IMR-90 (cell line): ENCODE data around the gene OBP2B. TPM values are rescaled to one million over a fixed set of nuclear protein-coding genes. Genes with fewer than 3 reads are reported as not detected.

Experiments used
- ATAC-seq: fragments of 200-7000 bp; cut with Tn5 transposase; 2 replicates; pipeline ENCODE4 v1.9.1; 2020; ENCODE audit warnings: low read depth, mild to moderate bottlenecking, moderate library complexity
- BruUV-seq: library from RNA; stranded (reverse); fragments of 400-500 nt; replicated peaks from 2 replicates; lab custom pipeline; 2021; lab: Mats Ljungman, UMichigan
- CTCF ChIA-PET: fragments of 300-600 bp; formaldehyde crosslinking; extraction: SDS; loops from one replicate; lab custom pipeline; 2021; ENCODE audit warnings: antibody characterized with exemption; lab: Yijun Ruan, JAX
- POLR2A ChIA-PET: fragments of 300-600 bp; sonication (Branson Sonifier 250); formaldehyde crosslinking; loops from one replicate; lab custom pipeline; 2022; ENCODE audit warnings: antibody characterized with exemption; ENCODE audit not compliant: unreplicated experiment; lab: Charles Lee
- DNase-seq: peaks from one replicate; pipeline ENCODE4 v3.0.0; 2013
- H2AFZ ChIP-seq: replicated peaks from 2 replicates; pipeline ENCODE3; 2013; ENCODE audit warnings: low read length, mild to moderate bottlenecking; ENCODE audit not compliant: poor library complexity
- H2AK5ac ChIP-seq: 2 replicates; pipeline ENCODE4 v1.6.1; 2013; ENCODE audit warnings: low read depth, low read length, inconsistent platforms
- H2AK9ac ChIP-seq: replicated peaks from 2 replicates; pipeline ENCODE3; 2013; ENCODE audit warnings: mild to moderate bottlenecking, low read depth, low read length, moderate library complexity; ENCODE audit not compliant: poor library complexity
- H2BK120ac ChIP-seq: 2 replicates; pipeline ENCODE4 v1.6.1; 2013; ENCODE audit warnings: low read depth, low read length, inconsistent platforms
- H2BK15ac ChIP-seq: 3 replicates; pipeline ENCODE4 v1.6.1; 2013; ENCODE audit warnings: low read depth, low read length, inconsistent platforms
- H2BK20ac ChIP-seq: 2 replicates; pipeline ENCODE4 v1.6.1; 2013; ENCODE audit warnings: low read depth, mild to moderate bottlenecking, inconsistent platforms, low read length, moderate library complexity
- H2BK5ac ChIP-seq: 2 replicates; pipeline ENCODE4 v1.6.1; 2013; ENCODE audit warnings: mild to moderate bottlenecking, low read depth, low read length, inconsistent platforms; ENCODE audit not compliant: poor library complexity, severe bottlenecking
- H3K14ac ChIP-seq: replicated peaks from 2 replicates; pipeline ENCODE4 v1.6.1; 2013; ENCODE audit warnings: low read depth, low read length, inconsistent platforms
- H3K18ac ChIP-seq: 2 replicates; pipeline ENCODE4 v1.6.1; 2013; ENCODE audit warnings: low read depth, low read length, control low read depth
- H3K23ac ChIP-seq: 2 replicates; pipeline ENCODE4 v1.6.1; 2013; ENCODE audit warnings: low read depth, low read length, inconsistent platforms
- H3K27ac ChIP-seq: 2 replicates; pipeline ENCODE4 v1.5.1; 2013; ENCODE audit warnings: mild to moderate bottlenecking, control low read depth, low read length; ENCODE audit not compliant: insufficient read depth
- H3K27me3 ChIP-seq: 2 replicates; pipeline ENCODE4 v1.6.1; 2013; ENCODE audit warnings: low read length; ENCODE audit not compliant: control insufficient read depth, insufficient read depth
- H3K36me3 ChIP-seq: 2 replicates; pipeline ENCODE4 v1.6.1; 2013; ENCODE audit warnings: low read length, mixed read lengths; ENCODE audit not compliant: control insufficient read depth, insufficient read depth
- H3K4ac ChIP-seq: 2 replicates; pipeline ENCODE4 v1.6.1; 2013; ENCODE audit warnings: low read depth, low read length, inconsistent platforms
- H3K4me1 ChIP-seq: 2 replicates; pipeline ENCODE4 v1.6.1; 2013; ENCODE audit warnings: low read length, mixed read lengths; ENCODE audit not compliant: control insufficient read depth, insufficient read depth
- H3K4me2 ChIP-seq: 2 replicates; pipeline ENCODE4 v1.6.1; 2013; ENCODE audit warnings: low read depth, mild to moderate bottlenecking, control low read depth, low read length, moderate library complexity
- H3K4me3 ChIP-seq: 2 replicates; pipeline ENCODE4 v1.5.1; 2013; ENCODE audit warnings: low read depth, mild to moderate bottlenecking, control low read depth, low read length, moderate library complexity; ENCODE audit not compliant: insufficient read depth
- H3K56ac ChIP-seq: 2 replicates; pipeline ENCODE4 v1.6.1; 2013; ENCODE audit warnings: low read length, inconsistent platforms; ENCODE audit not compliant: insufficient read depth; ENCODE audit errors: extremely low read depth
- H3K79me1 ChIP-seq, 2 experiments: 2 replicates each; pipeline ENCODE4 v1.6.1; 2013; ENCODE audit warnings: low read length in 2 of 2, inconsistent platforms in 1 of 2, low read depth in 1 of 2
- H3K9ac ChIP-seq: 2 replicates; pipeline ENCODE4 v1.6.1; 2013; ENCODE audit warnings: low read depth, low read length, control low read depth
- H3K9me1 ChIP-seq: 2 replicates; pipeline ENCODE4 v1.6.1; 2013; ENCODE audit warnings: low read length, inconsistent platforms; ENCODE audit not compliant: insufficient read depth
- H3K9me3 ChIP-seq: 2 replicates; pipeline ENCODE4 v1.6.1; 2013; ENCODE audit warnings: low read length; ENCODE audit not compliant: control insufficient read depth, insufficient read depth
- H4K20me1 ChIP-seq: 2 replicates; pipeline ENCODE4 v1.6.1; 2013; ENCODE audit warnings: low read length, inconsistent platforms; ENCODE audit not compliant: insufficient read depth
- H4K5ac ChIP-seq: 2 replicates; pipeline ENCODE4 v1.6.1; 2013; ENCODE audit warnings: mild to moderate bottlenecking, low read depth, low read length, control low read depth
- H4K8ac ChIP-seq, 2 experiments: 2 replicates each; pipeline ENCODE4 v1.6.1; 2013; ENCODE audit warnings: low read depth in 2 of 2, low read length in 2 of 2, control low read depth in 1 of 2, inconsistent platforms in 1 of 2
- H4K91ac ChIP-seq: 2 replicates; pipeline ENCODE4 v1.6.1; 2013; ENCODE audit warnings: low read depth, low read length, inconsistent platforms; ENCODE audit not compliant: insufficient read depth
- BHLHE40 ChIP-seq: fragments of 150-350 bp; IDR thresholded peaks from 2 replicates; pipeline ENCODE4 v1.6.1; 2016; ENCODE audit warnings: mild to moderate bottlenecking, low read depth, low read length
- CHD1 ChIP-seq: IDR thresholded peaks from 2 replicates; pipeline ENCODE4 v1.6.1; 2012; ENCODE audit warnings: low read depth, low read length, improper control_type of control experiment
- FOS ChIP-seq: fragments of 150-350 bp; IDR thresholded peaks from 2 replicates; pipeline ENCODE4 v1.6.1; 2016; ENCODE audit warnings: low read depth, low read length
- MAFK ChIP-seq: IDR thresholded peaks from 2 replicates; pipeline ENCODE4 v1.6.1; 2012; ENCODE audit warnings: low read depth, low read length, improper control_type of control experiment
- MAZ ChIP-seq: IDR thresholded peaks from 2 replicates; pipeline ENCODE4 v1.6.1; 2012; ENCODE audit warnings: low read depth, mild to moderate bottlenecking, low read length, improper control_type of control experiment, moderate library complexity, borderline replicate concordance
- RAD21 ChIP-seq: IDR thresholded peaks from 2 replicates; pipeline ENCODE4 v1.6.1; 2012; ENCODE audit warnings: low read length, improper control_type of control experiment
- WGBS, 2 experiments: methylation state at CpG; one replicate each; pipeline versions ENCODE4 v1.1.5 to v1.1.7; 2013; ENCODE audit warnings: missing lambda C conversion rate in 2 of 2; ENCODE audit not compliant: insufficient read length in 1 of 2; ENCODE audit errors: extremely low coverage in 2 of 2; 5-methylcytosine and 5-hydroxymethylcytosine counted together
- dilution Hi-C: fragments of 300-500 bp; cut with HindIII; formaldehyde crosslinking; loops from one replicate; pipeline ENCODE4 v1.14.3; 2018; ENCODE audit warnings: low sequenced_read_pairs; ENCODE audit not compliant: unreplicated experiment
- in situ Hi-C: fragments of 300-500 bp; cut with MboI; formaldehyde crosslinking; loops from 3 replicates; pipeline ENCODE4 v1.14.3; 2019; ENCODE audit warnings: low sequenced_read_pairs, inconsistent platforms, mixed read lengths
- intact Hi-C: fragments of 100-400 bp; cut with micrococcal nuclease; formaldehyde crosslinking; loops from 2 replicates; pipeline ENCODE4 v1.10.0; 2022
- polyA plus RNA-seq, 3 experiments: library from polyadenylated mRNA; depleted of rRNA; stranded (reverse); fragments of >200 nt; gene quantifications; 2 replicates each; pipeline ENCODE4 v1.2.3, GENCODE V29; 2012; ENCODE audit warnings: low replicate concordance in 1 of 3
- total RNA-seq: library from RNA; depleted of rRNA; stranded (reverse); fragments of >200 nt; gene quantifications from 2 replicates; pipeline ENCODE4 v1.2.3, GENCODE V29; 2012
- TF ChIP-seq, protein P1 (sequence below): fragments of 150-350 bp; IDR thresholded peaks from 2 replicates; pipeline ENCODE4 v1.6.1; 2017; ENCODE audit warnings: mild to moderate bottlenecking, antibody characterized with exemption, low read length, low read depth

The OBP2B gene
- total and polyA plus RNA-seq, 2 of the 4 experiments (the other 2 are of a cell fraction), result not detected

DNA sequence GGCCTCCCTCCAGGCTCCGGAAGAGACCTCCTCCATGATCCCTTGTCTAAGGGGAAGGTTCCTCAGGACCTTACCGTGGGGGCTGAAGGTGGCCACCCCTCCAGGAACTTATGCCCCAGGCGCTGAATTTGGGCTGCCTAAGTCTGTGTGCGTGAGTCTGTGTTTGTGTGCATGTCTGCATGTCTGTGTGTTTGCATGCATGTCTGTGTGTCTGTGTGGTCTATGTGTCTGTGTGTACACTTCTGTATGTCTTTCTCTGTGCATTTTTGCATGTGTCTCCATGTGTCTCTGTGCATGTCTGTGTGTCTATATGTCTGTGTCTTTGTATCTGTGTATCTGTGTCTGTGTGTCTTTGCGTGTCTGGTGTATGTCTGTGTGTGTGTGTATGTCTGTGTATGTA lies 45.4 kb upstream of the OBP2B start:
- ATAC-seq (no peak), DNase-seq (no peak)
- no peak overlapping the region for H2AFZ ChIP-seq
- dilution Hi-C loops (no loop called here), in situ Hi-C loops (no loop called here), intact Hi-C loops (no loop called here)
- H2BK5ac ChIP-seq, result no peak overlapping the region
- no peak overlapping the region for H3K56ac ChIP-seq
- BruUV-seq, result no TSS peak
- no peak overlapping the region for H3K4ac ChIP-seq
- H3K9me1 ChIP-seq, result no peaks in the 10 kb centered on the region
- H3K18ac ChIP-seq, result no peak overlapping the region
- no peak overlapping the region for H3K23ac ChIP-seq
- H3K9ac ChIP-seq, result no peak overlapping the region
- H3K14ac ChIP-seq, result no peak overlapping the region
- no peaks in the 10 kb centered on the region for H3K9me3 ChIP-seq
- peaks cover 15% of the 10 kb centered on the region for H3K27me3 ChIP-seq
- no peak overlapping the region for H3K4me3 ChIP-seq
- no peak overlapping the region for H4K91ac ChIP-seq
- CTCF ChIA-PET, result no interaction called here
- H3K36me3 ChIP-seq, result no peaks in the 10 kb centered on the region
- H4K8ac ChIP-seq, result no peak overlapping the region
- no peak overlapping the region for H3K4me2 ChIP-seq
- H4K20me1 ChIP-seq, result no peaks in the 10 kb centered on the region
- H2AK9ac ChIP-seq, result no peak overlapping the region
- POLR2A ChIA-PET, result no interaction called here
- H2BK15ac ChIP-seq, result no peak overlapping the region
- no peaks in the 10 kb centered on the region for H3K79me1 ChIP-seq
- H2BK120ac ChIP-seq, result no peak overlapping the region
- 88% methylated on average over 4 of the region's 5 CpGs; no CpG with 5 or more reads in 1 of the 2 experiments for WGBS, 2 experiments
- H2BK20ac ChIP-seq, result no peak overlapping the region
- no peak overlapping the region for H4K5ac ChIP-seq
- TF ChIP-seq, protein P1, sequence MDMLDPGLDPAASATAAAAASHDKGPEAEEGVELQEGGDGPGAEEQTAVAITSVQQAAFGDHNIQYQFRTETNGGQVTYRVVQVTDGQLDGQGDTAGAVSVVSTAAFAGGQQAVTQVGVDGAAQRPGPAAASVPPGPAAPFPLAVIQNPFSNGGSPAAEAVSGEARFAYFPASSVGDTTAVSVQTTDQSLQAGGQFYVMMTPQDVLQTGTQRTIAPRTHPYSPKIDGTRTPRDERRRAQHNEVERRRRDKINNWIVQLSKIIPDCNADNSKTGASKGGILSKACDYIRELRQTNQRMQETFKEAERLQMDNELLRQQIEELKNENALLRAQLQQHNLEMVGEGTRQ, result no peak
- TF ChIP-seq FOS (no peak), MAZ (no peak), BHLHE40 (no peak), CHD1 (no peak), RAD21 (no peak), MAFK (no peak)
- no peak overlapping the region for H2AK5ac ChIP-seq
- H3K27ac ChIP-seq, result no peak overlapping the region
- no peaks in the 10 kb centered on the region for H3K4me1 ChIP-seq
